Smooth muscle cell (in vitro differentiated cells): Measurements from ENCODE around the gene RAB7A. TPM values are rescaled to one million over a fixed set of nuclear protein-coding genes. Genes with fewer than 3 reads are reported as not detected.

Experiments used
- DNase-seq: peaks from one replicate; lab custom pipeline; 2025; ENCODE audit not compliant: unreplicated experiment; lab: John Stamatoyannopoulos, UW
- H2AFZ ChIP-seq: fragments of 200-600 bp; sonication (generic); 2 replicates; pipeline ENCODE4 v1.6.0; 2016; ENCODE audit warnings: antibody characterized with exemption, low read depth, mild to moderate bottlenecking
- H3F3A ChIP-seq: fragments of 200-600 bp; sonication (generic); 2 replicates; pipeline ENCODE4 v1.6.0; 2017; ENCODE audit warnings: antibody characterized with exemption, low read depth
- H3K27ac ChIP-seq: fragments of 200-600 bp; sonication (generic); 2 replicates; pipeline ENCODE4 v1.5.1; 2016; ENCODE audit warnings: low read depth, mild to moderate bottlenecking
- H3K27me3 ChIP-seq: fragments of 200-600 bp; sonication (generic); 2 replicates; pipeline ENCODE4 v1.6.1; 2016; ENCODE audit warnings: low read depth, mild to moderate bottlenecking
- H3K36me3 ChIP-seq: fragments of 200-600 bp; sonication (generic); 2 replicates; pipeline ENCODE4 v1.5.1; 2016; ENCODE audit warnings: low read depth
- H3K4me1 ChIP-seq: fragments of 200-600 bp; sonication (generic); 2 replicates; pipeline ENCODE4 v1.5.1; 2016; ENCODE audit warnings: low read depth
- H3K4me2 ChIP-seq: fragments of 200-600 bp; sonication (generic); 2 replicates; pipeline ENCODE4 v1.6.0; 2016; ENCODE audit warnings: mild to moderate bottlenecking
- H3K4me3 ChIP-seq: fragments of 200-600 bp; sonication (generic); 2 replicates; pipeline ENCODE4 v1.5.1; 2016; ENCODE audit warnings: mild to moderate bottlenecking
- H3K79me2 ChIP-seq: fragments of 200-600 bp; sonication (generic); 2 replicates; pipeline ENCODE4 v1.6.0; 2016; ENCODE audit warnings: low read depth, mild to moderate bottlenecking
- H3K9ac ChIP-seq: fragments of 200-600 bp; sonication (generic); 2 replicates; pipeline ENCODE4 v1.6.0; 2016; ENCODE audit warnings: low read depth
- H3K9me3 ChIP-seq: fragments of 200-600 bp; sonication (generic); replicated peaks from 2 replicates; pipeline ENCODE4 v1.5.1; 2016; ENCODE audit warnings: low read depth
- H4K20me1 ChIP-seq: fragments of 200-600 bp; sonication (generic); 2 replicates; pipeline ENCODE4 v1.6.0; 2016; ENCODE audit warnings: low read depth
- CTCF ChIP-seq: fragments of 200-600 bp; sonication (generic); IDR thresholded peaks from 2 replicates; pipeline ENCODE4 v1.5.1; 2017; ENCODE audit warnings: borderline replicate concordance, mild to moderate bottlenecking, antibody characterized with exemption; ENCODE audit not compliant: insufficient read depth, poor library complexity, severe bottlenecking
- whole genome bisulfite sequencing: methylation state at CpG from one replicate; pipeline ENCODE4 v1.1.7; 2016; ENCODE audit warnings: low lambda C conversion rate; 5-methylcytosine and 5-hydroxymethylcytosine counted together
- polyA plus RNA-seq: library from polyadenylated mRNA; unstranded; fragments of >200 nt; fragmentation: Nextera tagmentation; extraction: Ambion mirVana; gene quantifications from 2 replicates; pipeline ENCODE4 v1.2.1, GENCODE V29; 2016
- total RNA-seq: library from RNA; depleted of rRNA; stranded (reverse); fragments of >200 nt; gene quantifications from 2 replicates; pipeline ENCODE4 v1.2.3, GENCODE V29; 2014

Gene RAB7A
- total and polyA plus RNA-seq, 2 experiments from 2014 or later = 103 to 169 TPM

DNA sequence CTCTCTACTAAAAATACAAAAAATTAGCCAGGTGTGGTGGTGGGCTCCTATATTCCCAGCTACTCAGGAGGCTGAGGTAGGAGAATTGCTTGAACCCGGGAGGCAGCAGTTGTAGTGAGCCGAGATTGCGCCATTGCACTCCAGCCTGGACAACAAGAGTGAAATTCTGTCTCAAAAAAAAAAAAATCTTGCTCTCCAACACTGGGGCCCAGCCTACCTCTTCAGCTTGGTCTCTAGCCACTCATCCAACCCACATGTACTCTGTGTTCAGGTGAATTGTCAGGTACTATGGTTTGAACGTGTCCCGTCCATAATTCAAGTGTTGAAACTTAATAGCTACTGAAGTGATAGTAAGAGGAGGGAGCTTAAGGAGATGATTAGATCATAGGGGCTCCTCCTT lies 22.4 kb upstream of the RAB7A start:
- no peak overlapping the region for H2AFZ ChIP-seq
- TF ChIP-seq CTCF = no peak
- no peak for DNase-seq
- H4K20me1 ChIP-seq = no peaks in the 10 kb centered on the region
- 91% methylated on average over 5 of the region's 5 CpGs for WGBS
- no peaks in the 10 kb centered on the region for H3F3A ChIP-seq
- no peaks in the 10 kb centered on the region for H3K4me1 ChIP-seq
- H3K36me3 ChIP-seq = no peaks in the 10 kb centered on the region
- no peaks in the 10 kb centered on the region for H3K79me2 ChIP-seq
- no peak overlapping the region for H3K4me2 ChIP-seq
- no peaks in the 10 kb centered on the region for H3K27me3 ChIP-seq
- no peaks in the 10 kb centered on the region for H3K9me3 ChIP-seq
- H3K27ac ChIP-seq = no peak overlapping the region
- no peak overlapping the region for H3K9ac ChIP-seq
- no peak overlapping the region for H3K4me3 ChIP-seq

DNA sequence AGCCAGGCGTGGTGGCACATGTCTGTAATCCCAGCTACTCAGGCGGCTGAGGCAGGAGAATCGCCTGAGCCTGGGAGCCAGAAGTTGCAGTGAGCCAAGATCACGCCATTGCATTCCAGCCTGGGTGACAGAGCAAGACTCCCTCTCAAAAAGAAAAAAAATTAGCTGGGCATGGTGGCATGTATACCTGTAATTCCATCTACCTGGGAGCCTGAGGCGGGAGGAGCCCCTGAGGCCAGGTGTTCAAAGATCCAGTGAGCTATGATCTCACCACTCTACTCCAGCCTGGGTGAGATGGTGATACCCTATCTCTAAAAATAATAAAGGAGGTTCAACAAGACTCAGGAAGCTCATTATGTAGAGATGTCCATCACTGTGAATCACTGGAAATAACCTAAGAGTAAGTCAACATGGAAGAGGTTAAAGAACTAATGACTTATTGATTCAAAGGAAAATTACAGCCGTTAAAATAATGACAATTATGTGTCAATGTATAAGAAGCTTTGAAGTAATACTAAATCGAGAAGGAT lies 19.8 kb upstream of the RAB7A start:
- no peak for TF ChIP-seq CTCF
- 83% methylated on average over 7 of the region's 7 CpGs for WGBS
- no peaks in the 10 kb centered on the region for H3K79me2 ChIP-seq

GRCh38 chr3:128707928-128708494 lies 18.0 kb upstream of the RAB7A start:
- H3K79me2 ChIP-seq = no peaks in the 10 kb centered on the region
- H3K27me3 ChIP-seq = no peaks in the 10 kb centered on the region
- no peak overlapping the region for H3K4me2 ChIP-seq
- no peaks in the 10 kb centered on the region for H3K4me1 ChIP-seq
- H3K27ac ChIP-seq = no peak overlapping the region
- no peak for DNase-seq
- H4K20me1 ChIP-seq = no peaks in the 10 kb centered on the region
- no peak for TF ChIP-seq CTCF
- H3K9me3 ChIP-seq = no peaks in the 10 kb centered on the region
- no peaks in the 10 kb centered on the region for H3F3A ChIP-seq
- no peaks in the 10 kb centered on the region for H3K36me3 ChIP-seq
- no peak overlapping the region for H3K4me3 ChIP-seq
- no peak overlapping the region for H3K9ac ChIP-seq
- WGBS = 86% methylated on average over 2 of the region's 2 CpGs
- no peak overlapping the region for H2AFZ ChIP-seq

More for the DNA sequence above, 19.8 kb upstream of the RAB7A start:
- H4K20me1 ChIP-seq = no peaks in the 10 kb centered on the region
- H3K36me3 ChIP-seq = no peaks in the 10 kb centered on the region
- H3K9ac ChIP-seq = no peak overlapping the region
- no peak overlapping the region for H3K27ac ChIP-seq
- no peaks in the 10 kb centered on the region for H3K27me3 ChIP-seq
- no peaks in the 10 kb centered on the region for H3F3A ChIP-seq
- no peak overlapping the region for H3K4me2 ChIP-seq
- no peak for DNase-seq
- H3K4me3 ChIP-seq = no peak overlapping the region
- H3K4me1 ChIP-seq = no peaks in the 10 kb centered on the region
- H2AFZ ChIP-seq = no peak overlapping the region
- no peaks in the 10 kb centered on the region for H3K9me3 ChIP-seq

DNA sequence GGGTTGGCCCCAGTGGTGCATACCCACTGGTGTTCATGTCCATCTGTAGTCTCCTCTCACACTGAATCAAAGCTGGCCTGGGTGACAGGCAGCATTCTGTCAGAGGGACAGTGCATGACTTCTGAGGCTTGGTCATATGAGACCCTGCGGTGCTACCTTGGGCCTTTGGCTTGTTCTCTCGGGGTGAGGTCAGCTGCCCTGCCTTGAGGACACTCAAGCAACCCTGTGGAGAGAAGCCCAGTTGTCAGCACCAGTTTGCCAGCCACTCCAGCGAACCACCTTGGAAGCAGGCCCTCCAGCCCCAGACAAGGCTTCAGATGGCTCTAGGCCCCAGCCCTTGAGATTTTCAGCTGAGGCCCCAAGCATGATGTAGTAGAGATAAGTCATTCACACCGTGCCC lies 16.9 kb upstream of the RAB7A start:
- Histone ChIP-seq H3K4me3 (no peak overlapping the region), H3K9me3 (no peaks in the 10 kb centered on the region), H3K4me1 (no peaks in the 10 kb centered on the region), H4K20me1 (no peaks in the 10 kb centered on the region), H3K36me3 (no peaks in the 10 kb centered on the region), H3K79me2 (no peaks in the 10 kb centered on the region), H3K27ac (no peak overlapping the region), H3K4me2 (no peak overlapping the region), H3F3A (no peaks in the 10 kb centered on the region), H2AFZ (no peak overlapping the region), H3K27me3 (no peaks in the 10 kb centered on the region), H3K9ac (no peak overlapping the region)
- no peak for DNase-seq
- TF ChIP-seq CTCF = no peak
- 86% methylated on average over 4 of the region's 4 CpGs for WGBS
